OCI-LY7 (cell line): ENCODE measurements around the gene OTOG. TPM values are rescaled to one million over a fixed set of nuclear protein-coding genes. Genes with fewer than 3 reads are reported as not detected.
"Not testable (repeated sequence)": the region's sequence is repeated elsewhere in the genome, so short reads cannot be mapped to it uniquely, and the experiment has no call there.

Experiments used
- BruUV-seq: library from RNA; stranded (reverse); fragments of 400-500 nt; replicated peaks from 2 replicates; lab custom pipeline; 2021; lab: Mats Ljungman, UMichigan
- CTCF ChIA-PET: fragments of 300-600 bp; sonication (Branson Sonifier 250); formaldehyde crosslinking; loops from one replicate; lab custom pipeline; 2022; ENCODE audit warnings: antibody characterized with exemption; ENCODE audit not compliant: unreplicated experiment; lab: Charles Lee
- POLR2A ChIA-PET: fragments of 300-600 bp; sonication (Branson Sonifier 250); formaldehyde crosslinking; loops from one replicate; lab custom pipeline; 2022; ENCODE audit warnings: antibody characterized with exemption; lab: Charles Lee
- DNase-seq: peaks from one replicate; pipeline ENCODE4 v3.0.0-alpha.2; 2015; ENCODE audit warnings: low spot score
- H2AFZ ChIP-seq: fragments of 200-600 bp; sonication (generic), shearing (Covaris generic); 2 replicates; pipeline ENCODE4 v1.6.1; 2014; ENCODE audit warnings: mild to moderate bottlenecking, antibody characterized with exemption, low read length, moderate library complexity
- H3K27ac ChIP-seq: fragments of 200-600 bp; sonication (generic); 2 replicates; pipeline ENCODE4 v1.5.1; 2014; ENCODE audit warnings: mixed run types, low read depth, mild to moderate bottlenecking, moderate library complexity, low read length, inconsistent platforms; ENCODE audit not compliant: poor library complexity, severe bottlenecking
- H3K36me3 ChIP-seq: fragments of 200-600 bp; sonication (generic); 2 replicates; pipeline ENCODE4 v1.6.1; 2014; ENCODE audit warnings: mild to moderate bottlenecking, antibody characterized with exemption, low read length, moderate library complexity, mixed read lengths; ENCODE audit not compliant: insufficient read depth
- H3K4me1 ChIP-seq: fragments of 200-600 bp; sonication (generic); 2 replicates; pipeline ENCODE4 v1.5.1; 2014; ENCODE audit warnings: mild to moderate bottlenecking, low read length; ENCODE audit not compliant: insufficient read depth, poor library complexity, severe bottlenecking
- H3K4me2 ChIP-seq: fragments of 200-600 bp; sonication (generic); 2 replicates; pipeline ENCODE4 v1.6.1; 2014; ENCODE audit warnings: mild to moderate bottlenecking, low read length
- H3K4me3 ChIP-seq: fragments of 200-600 bp; sonication (generic); 2 replicates; pipeline ENCODE4 v1.5.1; 2014; ENCODE audit warnings: mild to moderate bottlenecking, low read depth, low read length; ENCODE audit not compliant: poor library complexity, severe bottlenecking
- H3K79me2 ChIP-seq: fragments of 200-600 bp; sonication (generic); 2 replicates; pipeline ENCODE4 v1.6.1; 2016; ENCODE audit warnings: low read depth, mild to moderate bottlenecking, low read length, moderate library complexity, mixed read lengths; ENCODE audit not compliant: insufficient read depth
- H3K9me2 ChIP-seq: fragments of 200-600 bp; sonication (generic); 2 replicates; pipeline ENCODE4 v1.6.1; 2016; ENCODE audit warnings: mild to moderate bottlenecking, low read length, mixed read lengths; ENCODE audit not compliant: insufficient read depth
- H3K9me3 ChIP-seq: fragments of 200-600 bp; sonication (generic); 2 replicates; pipeline ENCODE4 v1.6.1; 2014; ENCODE audit warnings: mild to moderate bottlenecking, mixed run types, low read length, mixed read lengths
- H4K20me1 ChIP-seq: fragments of 200-600 bp; sonication (generic); 2 replicates; pipeline ENCODE4 v1.6.1; 2014; ENCODE audit warnings: mild to moderate bottlenecking, antibody characterized with exemption, low read length, moderate library complexity, mixed read lengths; ENCODE audit not compliant: insufficient read depth
- EZH2phosphoT487 ChIP-seq: fragments of 200-600 bp; sonication (generic); IDR thresholded peaks from 2 replicates; pipeline ENCODE4 v1.6.1; 2018; ENCODE audit warnings: low read depth, borderline replicate concordance, mild to moderate bottlenecking, mixed run types, antibody characterized with exemption, low read length, moderate library complexity, mixed read lengths
- intact Hi-C: fragments of 100-400 bp; cut with micrococcal nuclease; formaldehyde crosslinking; loops from one replicate; pipeline ENCODE4 v1.10.0; 2022; ENCODE audit not compliant: unreplicated experiment
- total RNA-seq, 2 experiments: library from RNA; depleted of rRNA in 1 of 2; stranded (reverse); fragments of >200 nt in 1 of 2; shearing (Covaris generic) in 1 of 2; gene quantifications; 2 replicates each; pipeline ENCODE4 v1.2.3, GENCODE V29; 2014 to 2022
- TF ChIP-seq, protein P1 (sequence below): fragments of 200-600 bp; sonication (generic); conservative IDR thresholded peaks from 2 replicates; pipeline ENCODE4 v1.5.1; 2014; ENCODE audit warnings: mild to moderate bottlenecking, antibody characterized with exemption, low read length, moderate library complexity, mixed read lengths

The OTOG gene
- total RNA-seq, 2 experiments from 2014 or later, result not detected

DNA sequence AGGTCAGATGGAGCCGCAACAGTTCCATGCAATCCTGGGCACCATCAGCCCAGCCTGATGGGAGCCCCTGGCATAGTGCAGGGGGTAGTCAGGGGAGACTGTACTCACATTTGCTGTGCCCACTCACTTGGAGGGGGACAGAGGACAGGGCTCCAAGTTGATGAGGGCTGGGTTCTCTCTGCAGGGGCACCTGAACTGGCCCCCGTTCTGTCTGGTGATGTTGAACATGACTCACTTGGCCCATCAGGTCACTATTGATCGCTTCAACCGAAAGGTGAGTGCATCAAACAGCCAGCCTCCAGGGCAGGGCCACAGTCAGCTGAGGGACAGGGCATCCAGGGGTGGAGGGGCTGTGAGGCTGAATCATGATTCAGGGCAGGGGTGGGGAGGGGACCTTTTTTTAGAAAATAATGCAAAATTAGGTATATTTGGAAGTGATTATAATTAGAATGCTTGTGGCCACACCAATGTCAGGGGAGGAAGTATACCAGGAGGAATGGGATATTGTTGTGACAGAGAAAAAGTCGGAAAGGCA, 66.4 kb downstream of the OTOG start:
- H3K9me3 ChIP-seq, result no peaks in the 10 kb centered on the region
- no peak for TF ChIP-seq EZH2phosphoT487
- TF ChIP-seq, protein P1, sequence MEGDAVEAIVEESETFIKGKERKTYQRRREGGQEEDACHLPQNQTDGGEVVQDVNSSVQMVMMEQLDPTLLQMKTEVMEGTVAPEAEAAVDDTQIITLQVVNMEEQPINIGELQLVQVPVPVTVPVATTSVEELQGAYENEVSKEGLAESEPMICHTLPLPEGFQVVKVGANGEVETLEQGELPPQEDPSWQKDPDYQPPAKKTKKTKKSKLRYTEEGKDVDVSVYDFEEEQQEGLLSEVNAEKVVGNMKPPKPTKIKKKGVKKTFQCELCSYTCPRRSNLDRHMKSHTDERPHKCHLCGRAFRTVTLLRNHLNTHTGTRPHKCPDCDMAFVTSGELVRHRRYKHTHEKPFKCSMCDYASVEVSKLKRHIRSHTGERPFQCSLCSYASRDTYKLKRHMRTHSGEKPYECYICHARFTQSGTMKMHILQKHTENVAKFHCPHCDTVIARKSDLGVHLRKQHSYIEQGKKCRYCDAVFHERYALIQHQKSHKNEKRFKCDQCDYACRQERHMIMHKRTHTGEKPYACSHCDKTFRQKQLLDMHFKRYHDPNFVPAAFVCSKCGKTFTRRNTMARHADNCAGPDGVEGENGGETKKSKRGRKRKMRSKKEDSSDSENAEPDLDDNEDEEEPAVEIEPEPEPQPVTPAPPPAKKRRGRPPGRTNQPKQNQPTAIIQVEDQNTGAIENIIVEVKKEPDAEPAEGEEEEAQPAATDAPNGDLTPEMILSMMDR, result no peak
- DNase-seq, result no peak
- H3K79me2 ChIP-seq, result no peaks in the 10 kb centered on the region
- CTCF ChIA-PET, result no interaction called here
- H2AFZ ChIP-seq, result no peak overlapping the region
- H3K27ac ChIP-seq, result no peak overlapping the region
- POLR2A ChIA-PET, result interaction anchor here (0.7 kb wide), 1 partner anchor 148 kb away, joined by 4 read pairs; no protein-coding TSS in a partner anchor
- H4K20me1 ChIP-seq, result no peaks in the 10 kb centered on the region
- H3K36me3 ChIP-seq, result no peaks in the 10 kb centered on the region
- intact Hi-C loops, result no loop called here
- no peaks in the 10 kb centered on the region for H3K4me1 ChIP-seq
- H3K4me3 ChIP-seq, result no peak overlapping the region
- H3K9me2 ChIP-seq, result no peaks in the 10 kb centered on the region
- no TSS peak for BruUV-seq
- no peak overlapping the region for H3K4me2 ChIP-seq

DNA sequence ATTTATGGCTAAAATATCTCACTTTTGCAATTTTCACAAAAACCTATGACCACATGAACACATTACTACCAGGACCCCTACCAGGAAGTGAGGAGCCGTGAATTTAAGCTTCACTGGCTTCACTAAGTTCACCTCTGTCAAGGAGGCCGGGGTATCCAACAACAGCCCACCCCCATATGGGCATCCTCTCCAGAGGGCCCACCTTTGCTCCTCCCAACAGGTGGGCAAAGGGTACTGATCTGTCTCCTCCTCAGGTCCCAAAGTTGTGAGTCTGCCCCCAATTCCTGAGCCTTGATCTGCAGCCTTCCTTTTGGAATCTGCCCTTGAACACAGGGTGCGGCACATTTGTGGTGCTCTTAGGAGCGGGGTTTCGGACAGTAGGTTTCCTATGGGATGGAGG, 66.9 kb downstream of the OTOG start:
- Histone ChIP-seq H3K9me3 (no peaks in the 10 kb centered on the region), H3K4me2 (no peak overlapping the region), H3K4me3 (no peak overlapping the region), H3K79me2 (no peaks in the 10 kb centered on the region), H3K4me1 (no peaks in the 10 kb centered on the region), H4K20me1 (no peaks in the 10 kb centered on the region), H3K36me3 (no peaks in the 10 kb centered on the region), H2AFZ (no peak overlapping the region), H3K27ac (no peak overlapping the region), H3K9me2 (no peaks in the 10 kb centered on the region)
- CTCF ChIA-PET, result no interaction called here
- TF ChIP-seq, protein P1, result no peak
- TF ChIP-seq EZH2phosphoT487, result no peak
- intact Hi-C loops, result no loop called here
- no peak for DNase-seq
- POLR2A ChIA-PET, result no interaction called here
- BruUV-seq, result no TSS peak

DNA sequence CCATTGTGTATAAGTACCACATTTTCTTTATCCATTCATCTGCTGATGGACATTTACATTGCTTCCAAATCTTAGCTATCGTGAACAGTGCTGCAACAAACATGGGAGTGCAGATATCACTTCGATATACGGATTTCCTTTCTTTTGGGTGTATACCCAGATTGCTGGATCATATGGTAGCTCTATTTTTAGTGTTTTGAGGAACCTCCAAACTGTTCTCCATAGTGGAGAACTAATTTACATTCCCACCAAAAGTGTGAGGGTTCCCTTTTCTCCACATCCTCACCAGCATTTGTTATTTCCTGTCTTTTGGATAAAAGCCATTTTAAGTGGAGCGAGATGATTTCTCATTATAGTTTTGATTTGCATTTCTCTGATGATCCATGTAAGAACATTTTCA, 75.7 kb downstream of the OTOG start:
- BruUV-seq, H3K4me1 ChIP-seq, H3K4me3 ChIP-seq, H3K4me2 ChIP-seq, CTCF ChIA-PET, H3K9me2 ChIP-seq, H2AFZ ChIP-seq, intact Hi-C loops, H3K79me2 ChIP-seq, DNase-seq, H4K20me1 ChIP-seq, H3K27ac ChIP-seq, H3K36me3 ChIP-seq: not testable (repeated sequence)
- H3K9me3 ChIP-seq, result peaks cover 10% of the 10 kb centered on the region; the same call in 1 of the 2 replicates
- POLR2A ChIA-PET, result interaction anchor here (0.5 kb wide), 1 partner anchor 344 kb away, joined by 3 read pairs; no protein-coding TSS in a partner anchor
